Activated CD4-positive, alpha-beta T cell treated with anti-CD3 and anti-CD28 coated beads for 48 hours (primary cell): Measurements from ENCODE around the gene ZC3H13.
"Not testable (repeated sequence)": the region's sequence is repeated elsewhere in the genome, so short reads cannot be mapped to it uniquely, and the experiment has no call there.

Source experiments
- DNase-seq: peaks from one replicate; pipeline ENCODE4 v3.0.0-alpha.2; 2020

The ZC3H13 gene

GRCh38 chr13:46004491-46004890, 48.1 kb downstream of the ZC3H13 start:
- DNase-seq = no peak

DNA sequence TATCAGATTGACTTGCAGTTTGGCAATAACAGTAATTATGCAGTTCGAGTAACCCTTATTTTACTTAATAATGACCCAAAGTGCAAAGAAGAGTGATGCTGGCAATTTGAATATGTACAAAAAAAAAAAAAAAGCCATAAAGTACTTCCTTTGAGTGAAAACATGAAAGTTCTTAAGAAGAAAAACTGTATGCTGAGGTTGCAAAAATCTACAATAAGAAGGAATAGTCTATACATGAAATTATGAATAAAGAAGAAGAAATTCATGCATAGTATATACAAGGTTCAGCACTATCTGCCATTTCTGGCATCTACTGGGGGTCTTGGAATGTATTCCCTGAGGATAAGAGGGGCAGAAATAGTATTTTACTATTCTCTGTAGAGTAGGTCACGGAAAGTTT, 55.9 kb downstream of the ZC3H13 start:
- DNase-seq = no peak

DNA sequence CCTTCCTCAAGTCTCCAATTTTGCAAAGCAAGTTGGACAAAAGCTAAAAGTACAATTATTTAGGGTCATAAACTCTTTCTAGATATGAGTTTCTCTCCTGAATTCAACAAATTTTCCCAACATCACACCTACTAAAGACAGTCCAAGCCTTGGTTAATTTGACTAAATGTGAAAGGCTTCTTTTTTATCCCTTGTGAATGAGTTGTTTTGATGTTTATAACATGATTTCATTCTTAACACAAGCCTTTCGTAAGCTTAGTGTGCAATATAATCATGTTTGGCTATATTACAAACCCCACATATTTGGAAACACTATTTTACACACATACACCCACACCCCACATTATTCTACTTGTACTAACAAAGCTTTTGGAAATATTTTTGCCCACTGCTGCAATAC, 57.3 kb downstream of the ZC3H13 start:
- no peak for DNase-seq

DNA sequence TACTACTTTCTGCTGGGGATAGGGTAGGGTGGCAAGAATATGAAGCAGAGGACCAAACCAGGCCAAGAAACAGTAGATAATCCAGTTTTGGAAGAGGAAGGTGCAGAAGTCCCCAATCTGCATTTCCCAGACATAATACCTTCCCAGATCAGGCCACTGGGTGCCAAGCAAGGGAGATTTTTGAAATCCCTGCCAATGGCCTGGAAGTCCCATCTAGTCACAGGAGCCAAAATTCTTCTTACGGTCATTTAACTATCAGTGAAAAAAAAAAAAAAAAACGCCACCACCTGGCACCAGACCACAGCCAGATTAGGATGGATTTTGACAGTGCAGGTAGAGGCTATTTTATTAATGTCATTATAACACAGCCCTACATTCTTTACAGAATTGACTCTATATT, 57.8 kb downstream of the ZC3H13 start:
- no peak for DNase-seq

DNA sequence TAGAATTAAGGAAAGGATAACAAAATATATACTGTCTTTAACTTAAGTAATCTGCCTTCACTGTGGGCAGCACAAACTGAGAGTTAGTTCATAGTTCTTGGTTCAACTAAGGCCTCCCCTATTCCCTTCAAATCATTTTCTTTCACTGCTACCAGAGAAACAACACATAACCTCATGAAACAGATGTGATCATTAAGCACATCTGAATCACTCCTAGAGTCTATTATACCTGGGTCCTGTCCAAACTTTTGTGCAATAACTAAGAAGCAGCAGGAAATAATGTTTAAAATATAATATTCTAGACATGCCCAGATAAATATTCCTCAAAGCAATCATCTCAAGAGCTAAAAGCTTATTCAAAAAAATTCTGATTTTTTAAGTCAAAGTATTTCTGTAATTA, 62.9 kb downstream of the ZC3H13 start:
- DNase-seq = no peak

DNA sequence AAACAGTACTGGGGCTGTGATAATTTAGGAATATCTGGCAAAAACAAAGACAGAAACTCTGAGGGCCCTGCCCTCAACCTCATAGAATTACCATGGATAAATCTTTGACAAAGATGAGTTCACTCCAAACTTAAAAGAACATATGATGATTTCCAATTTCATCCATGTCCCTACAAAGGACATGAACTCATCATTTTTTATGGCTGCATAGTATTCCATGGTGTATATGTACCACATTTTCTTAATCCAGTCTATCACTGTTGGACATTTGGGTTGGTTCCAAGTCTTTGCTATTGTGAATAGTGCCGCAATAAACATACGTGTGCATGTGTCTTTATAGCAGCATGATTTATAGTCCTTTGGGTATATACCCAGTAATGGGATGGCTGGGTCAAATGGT, 71.4 kb downstream of the ZC3H13 start:
- not testable (repeated sequence) for DNase-seq

DNA sequence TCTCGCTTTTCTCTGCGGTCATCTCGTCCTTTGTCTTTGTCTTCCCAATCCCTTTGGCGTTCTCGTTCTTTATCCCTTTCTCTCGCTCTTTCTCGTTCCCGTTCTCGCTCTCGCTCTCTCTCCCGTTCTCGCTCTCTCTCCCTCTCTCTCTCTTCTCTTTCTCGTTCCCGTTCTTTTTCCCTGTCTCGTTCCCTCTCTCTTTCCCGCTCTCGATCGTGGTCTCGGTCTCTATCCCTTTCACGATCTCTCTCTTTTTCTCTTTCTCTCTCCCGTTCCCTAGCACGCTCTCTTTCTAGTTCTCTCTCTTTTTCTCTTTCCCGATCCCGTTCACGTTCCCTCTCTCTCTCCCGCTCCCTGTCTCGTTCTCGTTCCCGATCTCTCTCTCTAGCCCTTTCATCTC, 77.2 kb downstream of the ZC3H13 start:
- no peak for DNase-seq

- no peak for DNase-seq
These were observed 78.0 kb downstream of the ZC3H13 start for GRCh38 chr13:45974500-45974899.

DNA sequence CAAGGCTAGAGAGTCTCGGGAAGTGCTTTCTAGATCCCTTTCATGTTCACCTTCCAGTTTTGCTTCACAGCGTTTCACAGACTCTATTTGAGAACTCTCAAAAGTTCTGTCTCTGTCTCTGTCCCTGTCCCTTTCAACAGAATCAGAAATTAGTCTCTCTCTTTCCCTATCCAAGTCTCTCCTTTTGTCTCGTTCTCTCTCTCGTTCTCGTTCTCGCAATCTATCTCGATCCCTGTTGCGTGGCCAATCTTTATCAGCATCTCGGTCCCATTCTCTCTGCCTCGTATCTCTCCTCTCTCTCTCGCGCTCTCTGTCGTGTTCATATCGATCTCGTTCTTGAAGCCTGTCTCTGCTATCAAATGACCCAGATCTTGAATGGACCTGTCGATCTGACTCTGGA, 85.0 kb downstream of the ZC3H13 start:
- no peak for DNase-seq

- DNase-seq = no peak
These were observed 85.8 kb downstream of the ZC3H13 start for GRCh38 chr13:45966715-45967114.

DNA sequence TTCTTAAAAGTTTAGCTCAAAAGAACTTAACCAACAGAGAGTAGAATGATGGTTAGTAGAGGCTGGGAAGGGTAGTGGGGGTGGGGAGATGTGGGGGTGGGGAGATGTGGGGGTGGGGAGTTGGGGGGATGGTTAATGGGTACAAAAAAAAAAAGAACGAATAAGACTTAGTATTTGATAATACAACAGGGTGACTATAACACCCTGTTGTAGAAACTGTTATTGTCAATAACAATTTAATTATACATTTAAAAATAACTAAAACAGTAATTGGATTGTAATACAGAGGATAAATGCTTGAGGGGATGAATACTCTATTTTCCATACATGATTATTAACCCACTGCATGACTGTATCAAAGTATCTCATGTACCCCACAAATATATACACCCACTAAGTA, 91.1 kb downstream of the ZC3H13 start:
- DNase-seq = no peak

- no peak for DNase-seq
These were observed 97.4 kb downstream of the ZC3H13 start for GRCh38 chr13:45954836-45955800.

DNA sequence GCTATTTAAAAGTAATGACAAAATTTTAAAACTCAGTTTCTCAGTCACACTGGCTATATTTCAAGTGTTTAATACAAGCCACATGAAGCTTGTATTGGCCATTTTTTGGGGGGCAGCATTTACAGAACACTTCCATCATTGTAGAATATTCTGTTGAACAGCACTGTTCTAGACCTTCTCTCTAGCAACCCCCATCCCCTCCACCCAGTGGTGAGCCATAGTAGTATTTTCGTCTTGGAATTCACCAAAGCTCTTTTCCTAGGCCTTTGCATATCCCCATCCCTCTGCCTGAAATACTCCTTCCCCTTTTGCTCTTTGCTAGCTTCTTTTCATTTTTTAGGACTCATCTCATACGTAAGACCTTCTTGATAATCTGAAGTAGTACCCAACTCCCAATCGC, 99.5 kb downstream of the ZC3H13 start:
- DNase-seq = no peak

- DNase-seq = no peak
These were observed 100.8 kb downstream of the ZC3H13 start for GRCh38 chr13:45951724-45952123.

GRCh38 chr13:45951166-45951565, 101.4 kb downstream of the ZC3H13 start:
- no peak for DNase-seq

DNA sequence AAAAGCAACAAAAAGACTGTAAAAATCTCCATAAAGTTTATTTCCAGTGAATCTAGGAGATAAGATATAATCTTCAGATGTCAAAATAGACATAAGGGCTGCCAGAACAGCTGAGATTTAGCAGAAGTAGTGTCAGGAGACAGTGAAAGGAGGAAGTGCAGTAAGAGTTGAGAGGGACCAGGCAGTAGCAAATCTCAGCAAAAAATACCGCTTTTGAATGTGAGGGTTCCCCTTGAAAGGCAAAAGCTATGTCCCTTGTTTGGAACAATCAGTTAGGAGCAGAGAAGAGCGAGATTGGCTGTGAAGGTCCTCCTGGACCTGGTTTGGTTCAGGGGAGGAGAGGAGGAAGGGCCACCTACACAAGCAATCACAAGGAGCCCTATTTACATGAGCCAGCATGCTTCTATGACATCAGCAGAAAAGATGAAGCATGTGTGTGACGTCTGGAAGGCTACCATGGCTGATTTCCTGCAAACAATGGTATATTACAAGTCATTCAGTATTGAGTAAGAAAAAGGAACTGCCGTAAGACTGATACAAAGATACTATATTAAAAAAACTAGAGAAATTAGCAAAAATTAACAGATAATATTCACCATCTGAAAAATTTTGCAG, 102.1 kb downstream of the ZC3H13 start:
- DNase-seq = no peak

DNA sequence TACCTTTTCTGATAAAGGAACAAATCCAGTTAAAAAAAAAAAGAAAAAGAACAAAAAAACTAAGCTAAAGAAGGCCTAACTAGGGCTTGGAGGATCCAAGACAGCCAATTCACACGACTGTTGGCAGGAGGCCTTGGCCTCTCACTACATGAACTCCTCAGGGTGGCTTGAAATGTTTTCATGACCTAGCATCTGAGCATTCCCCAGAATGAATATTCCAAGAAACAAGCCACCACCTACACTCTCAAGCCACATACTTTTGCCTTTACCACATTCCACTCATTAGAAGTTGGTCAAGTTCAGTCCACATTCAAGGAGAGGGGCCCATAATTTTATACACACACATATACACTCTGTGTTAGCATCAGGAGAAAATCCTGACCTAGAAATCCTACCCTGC, 103.4 kb downstream of the ZC3H13 start:
- no peak for DNase-seq

DNA sequence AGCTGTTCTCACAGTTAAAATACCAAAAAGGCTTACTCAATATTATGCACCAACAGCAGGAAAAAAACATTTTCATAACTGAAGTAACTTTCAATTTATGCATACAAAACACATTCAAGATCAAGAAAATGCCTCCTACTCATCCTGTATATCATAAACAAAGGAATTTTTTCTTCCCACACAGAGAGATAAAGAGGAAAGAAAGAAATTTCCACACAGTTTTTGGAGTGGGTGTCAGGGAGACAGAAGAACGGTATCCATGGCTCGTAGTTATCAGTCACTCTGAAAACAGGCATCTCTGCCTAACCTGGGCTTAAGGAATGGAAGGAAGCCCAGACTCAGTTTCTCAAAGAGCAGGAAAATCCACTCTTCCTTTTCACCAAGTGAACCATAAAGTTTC, 108.6 kb downstream of the ZC3H13 start:
- DNase-seq = no peak

GRCh38 chr13:45943120-45943519, 109.4 kb downstream of the ZC3H13 start:
- DNase-seq = no peak

GRCh38 chr13:45941261-45941660, 111.3 kb downstream of the ZC3H13 start:
- DNase-seq = no peak

DNA sequence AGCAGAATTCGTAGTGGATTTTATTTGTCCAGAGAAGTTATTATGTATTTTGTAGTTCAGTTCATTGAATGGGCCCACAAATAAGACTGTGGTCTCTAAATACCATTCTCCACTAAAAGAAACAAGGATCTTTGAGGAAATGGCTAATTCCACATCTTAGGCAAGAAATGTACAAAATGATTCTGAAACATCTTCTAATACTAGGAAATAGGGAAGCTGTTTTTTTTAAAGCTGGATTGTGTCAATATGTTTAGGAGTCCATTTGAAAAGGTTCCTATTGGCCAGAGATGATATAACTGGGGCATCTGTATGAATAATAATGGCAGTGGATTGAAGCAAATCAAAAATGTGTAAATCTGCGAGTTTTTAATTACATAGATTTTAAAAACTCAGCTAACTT, 112.5 kb downstream of the ZC3H13 start:
- DNase-seq = no peak

DNA sequence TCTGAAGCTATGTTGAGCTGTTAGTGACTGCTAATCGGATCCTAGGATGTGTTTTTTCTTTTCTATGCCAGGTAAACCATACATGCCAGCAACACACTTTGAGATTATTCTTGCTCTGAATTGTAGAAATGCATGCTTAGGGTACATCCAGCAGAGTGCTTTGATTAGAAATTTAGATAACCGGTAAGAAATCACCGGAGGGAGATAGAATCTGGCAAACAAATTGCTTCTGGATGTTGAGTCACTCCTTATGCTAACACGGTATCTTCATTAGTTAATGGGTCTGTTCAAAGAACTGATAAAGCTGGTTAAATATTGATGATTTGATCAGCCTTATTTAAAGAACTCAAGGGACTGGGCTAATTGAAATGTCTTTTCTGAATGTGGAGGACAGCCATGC, 115.9 kb downstream of the ZC3H13 start:
- no peak for DNase-seq

DNA sequence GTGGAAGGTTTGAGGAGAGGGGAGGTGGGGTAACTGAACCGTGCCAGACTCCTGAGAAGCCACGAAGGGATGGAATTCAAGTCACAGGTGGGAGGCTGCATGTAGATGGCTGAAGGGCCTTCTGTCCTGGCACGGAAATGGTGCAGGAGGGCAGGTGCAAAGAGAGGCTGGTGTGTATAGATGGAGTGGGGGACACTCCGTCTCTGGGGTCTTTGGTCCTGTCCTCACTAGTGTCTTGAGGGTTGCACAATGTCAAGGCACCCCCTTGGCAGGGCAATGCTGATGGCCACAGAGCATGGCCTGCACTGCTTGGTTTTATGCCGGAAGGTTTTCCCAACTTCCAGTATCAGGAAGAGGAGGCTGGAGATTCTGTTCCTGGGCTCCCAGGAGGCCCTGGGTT, 118.3 kb downstream of the ZC3H13 start:
- DNase-seq = no peak

- no peak for DNase-seq
These were observed 119.2 kb downstream of the ZC3H13 start for GRCh38 chr13:45933203-45933908.
